Keratinocyte (primary cell): ENCODE results near the gene BCL2. TPM values are rescaled to one million over a fixed set of nuclear protein-coding genes. Genes with fewer than 3 reads are reported as not detected.

ENCODE experiments used
- DNase-seq: peaks from one replicate; pipeline ENCODE4 v3.0.0-alpha.2; 2011; ENCODE audit warnings: low read depth, missing footprints, low spot score
- FAIRE-seq: peaks from 2 replicates; lab custom pipeline; 2011; peaks lifted over from hg19 to GRCh38; lab: Jason Lieb, UNC
- H2AFZ ChIP-seq: 2 replicates; pipeline ENCODE4 v1.6.0; 2012; ENCODE audit warnings: low read length, control low read depth, inconsistent platforms; ENCODE audit not compliant: control insufficient read depth
- H3K27ac ChIP-seq: 2 replicates; pipeline ENCODE4 v1.5.1; 2011; ENCODE audit warnings: low read length; ENCODE audit not compliant: control insufficient read depth, insufficient read depth
- H3K27me3 ChIP-seq: 3 replicates; pipeline ENCODE4 v1.6.0; 2011; ENCODE audit warnings: low read length; ENCODE audit not compliant: control insufficient read depth, insufficient read depth; ENCODE audit errors: extremely low read depth
- H3K36me3 ChIP-seq, 2 experiments: 2 replicates in 1 of 2; 3 replicates in 1 of 2; pipeline ENCODE4 v1.5.1; 2011; ENCODE audit warnings: low read length in 2 of 2, mild to moderate bottlenecking in 1 of 2; ENCODE audit not compliant: control insufficient read depth in 2 of 2, insufficient read depth in 2 of 2; ENCODE audit errors: extremely low read depth in 1 of 2
- H3K4me1 ChIP-seq: 3 replicates; pipeline ENCODE4 v1.5.1; 2011; ENCODE audit warnings: low read length; ENCODE audit not compliant: control insufficient read depth, insufficient read depth; ENCODE audit errors: extremely low read depth
- H3K4me2 ChIP-seq: 3 replicates; pipeline ENCODE4 v1.6.0; 2011; ENCODE audit warnings: low read depth, low read length; ENCODE audit not compliant: control insufficient read depth, insufficient read depth; ENCODE audit errors: extremely low read depth
- H3K4me3 ChIP-seq, 3 experiments: fragments of 200-600 bp in 1 of 3; sonication (generic) in 1 of 3; 2 replicates in 2 of 3; 3 replicates in 1 of 3; pipeline ENCODE4 v1.5.1; 2011 to 2016; ENCODE audit warnings: low read length in 3 of 3, mild to moderate bottlenecking in 3 of 3, control low read depth in 2 of 3, inconsistent platforms in 1 of 3, low read depth in 1 of 3, mixed read lengths in 1 of 3, mixed run types in 1 of 3, moderate library complexity in 1 of 3; ENCODE audit not compliant: control insufficient read depth in 2 of 3, insufficient read depth in 2 of 3; ENCODE audit errors: extremely low read depth in 1 of 3
- H3K79me2 ChIP-seq: 2 replicates; pipeline ENCODE4 v1.6.0; 2012; ENCODE audit warnings: low read length; ENCODE audit not compliant: control insufficient read depth, insufficient read depth
- H3K9ac ChIP-seq: 3 replicates; pipeline ENCODE4 v1.6.0; 2011; ENCODE audit warnings: low read length; ENCODE audit not compliant: control insufficient read depth, insufficient read depth; ENCODE audit errors: extremely low read depth
- H3K9me1 ChIP-seq: 3 replicates; pipeline ENCODE4 v1.6.0; 2011; ENCODE audit warnings: low read length; ENCODE audit not compliant: control insufficient read depth, insufficient read depth; ENCODE audit errors: extremely low read depth
- H3K9me3 ChIP-seq: 2 replicates; pipeline ENCODE4 v1.5.1; 2012; ENCODE audit warnings: low read depth, low read length; ENCODE audit not compliant: control insufficient read depth
- H4K20me1 ChIP-seq: 3 replicates; pipeline ENCODE4 v1.6.0; 2011; ENCODE audit warnings: low read length; ENCODE audit not compliant: control insufficient read depth, insufficient read depth; ENCODE audit errors: extremely low read depth
- EZH2 ChIP-seq: IDR thresholded peaks from one replicate; pipeline ENCODE4 v1.6.1; 2012; ENCODE audit warnings: inconsistent platforms, mild to moderate bottlenecking, low read length, moderate library complexity
- dilution Hi-C: fragments of 300-500 bp; cut with MboI; formaldehyde crosslinking; loops from one replicate; pipeline ENCODE4 v1.7.0; 2020; ENCODE audit warnings: low sequenced_read_pairs; ENCODE audit not compliant: extremely low pct_ligation_motif_present
- polyA plus RNA-seq, 5 experiments: library from polyadenylated mRNA; depleted of rRNA in 3 of 5; stranded (reverse) in 3 of 5; stranded (forward) in 1 of 5; unstranded in 1 of 5; fragments of >200 nt; gene quantifications; 1 replicate in 1 of 5; 2 replicates in 3 of 5; 3 replicates in 1 of 5; pipeline versions ENCODE4 v1.2.1 to v1.2.3, GENCODE V29; 2011 to 2012; ENCODE audit warnings: missing spikeins in 2 of 5, low read depth in 1 of 5, low replicate concordance in 1 of 5
- TF ChIP-seq, protein P1 (sequence below), 3 experiments: IDR thresholded peaks in 1 of 3; conservative IDR thresholded peaks in 1 of 3; optimal IDR thresholded peaks in 1 of 3; 2 replicates in 2 of 3; 3 replicates in 1 of 3; pipeline versions ENCODE3 to v1.5.1; 2011; ENCODE audit warnings: low read length in 3 of 3, mild to moderate bottlenecking in 3 of 3, moderate library complexity in 2 of 3, control low read depth in 1 of 3, inconsistent platforms in 1 of 3; ENCODE audit not compliant: insufficient read depth in 2 of 3; ENCODE audit errors: extremely low read depth in 1 of 3

The BCL2 gene
- polyA plus RNA-seq, 1 donor (not counting 4 experiments of a cell fraction or from before 2014, with no cell fraction given), result 0.30 TPM

DNA sequence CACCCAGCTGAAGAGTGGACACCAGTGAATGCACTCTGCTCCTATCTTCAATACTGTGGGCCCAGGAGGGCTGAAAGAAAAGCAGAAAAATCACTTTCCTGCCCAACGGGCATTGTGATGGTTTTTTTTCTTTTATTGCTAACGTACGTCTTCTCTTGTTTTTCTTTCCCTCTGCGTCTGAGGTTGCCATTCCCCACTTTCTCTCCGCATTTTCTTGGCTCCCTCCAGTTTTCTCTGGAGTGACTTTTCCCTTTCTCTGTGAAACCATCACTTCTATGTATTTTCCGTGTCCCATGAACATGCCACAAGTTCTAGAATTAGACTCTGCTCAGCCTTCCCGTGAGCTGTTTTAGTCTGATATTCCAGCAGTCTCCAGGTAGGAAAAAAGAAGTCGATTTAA is 169.2 kb downstream of the BCL2 start:
- H3K9me3 ChIP-seq, result no peaks in the 10 kb centered on the region
- H3K27ac ChIP-seq, result no peak overlapping the region
- dilution Hi-C loops, result no loop called here
- no peak overlapping the region for H3K4me2 ChIP-seq
- H4K20me1 ChIP-seq, result no peaks in the 10 kb centered on the region
- no peak for TF ChIP-seq EZH2
- TF ChIP-seq, protein P1, sequence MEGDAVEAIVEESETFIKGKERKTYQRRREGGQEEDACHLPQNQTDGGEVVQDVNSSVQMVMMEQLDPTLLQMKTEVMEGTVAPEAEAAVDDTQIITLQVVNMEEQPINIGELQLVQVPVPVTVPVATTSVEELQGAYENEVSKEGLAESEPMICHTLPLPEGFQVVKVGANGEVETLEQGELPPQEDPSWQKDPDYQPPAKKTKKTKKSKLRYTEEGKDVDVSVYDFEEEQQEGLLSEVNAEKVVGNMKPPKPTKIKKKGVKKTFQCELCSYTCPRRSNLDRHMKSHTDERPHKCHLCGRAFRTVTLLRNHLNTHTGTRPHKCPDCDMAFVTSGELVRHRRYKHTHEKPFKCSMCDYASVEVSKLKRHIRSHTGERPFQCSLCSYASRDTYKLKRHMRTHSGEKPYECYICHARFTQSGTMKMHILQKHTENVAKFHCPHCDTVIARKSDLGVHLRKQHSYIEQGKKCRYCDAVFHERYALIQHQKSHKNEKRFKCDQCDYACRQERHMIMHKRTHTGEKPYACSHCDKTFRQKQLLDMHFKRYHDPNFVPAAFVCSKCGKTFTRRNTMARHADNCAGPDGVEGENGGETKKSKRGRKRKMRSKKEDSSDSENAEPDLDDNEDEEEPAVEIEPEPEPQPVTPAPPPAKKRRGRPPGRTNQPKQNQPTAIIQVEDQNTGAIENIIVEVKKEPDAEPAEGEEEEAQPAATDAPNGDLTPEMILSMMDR (optimal IDR thresholded peaks at IDR 0.05 in 1 of 3, IDR thresholded peaks at IDR 0.05 in 1 of 3, conservative IDR thresholded peaks at IDR 0.05 in 1 of 3; ENCODE audit: extremely low read depth in 1 of 3, insufficient read depth in 2 of 3, low read length in 3 of 3), result no peak
- H3K4me1 ChIP-seq, result peaks cover 12% of the 10 kb centered on the region
- no peak overlapping the region for H2AFZ ChIP-seq
- DNase-seq (no peak), FAIRE-seq (no peak)
- peaks cover 11% of the 10 kb centered on the region for H3K27me3 ChIP-seq
- no peaks in the 10 kb centered on the region for H3K79me2 ChIP-seq
- no peak overlapping the region for H3K4me3 ChIP-seq
- no peaks in the 10 kb centered on the region for H3K9me1 ChIP-seq
- no peaks in the 10 kb centered on the region for H3K36me3 ChIP-seq
- H3K9ac ChIP-seq, result no peak overlapping the region

DNA sequence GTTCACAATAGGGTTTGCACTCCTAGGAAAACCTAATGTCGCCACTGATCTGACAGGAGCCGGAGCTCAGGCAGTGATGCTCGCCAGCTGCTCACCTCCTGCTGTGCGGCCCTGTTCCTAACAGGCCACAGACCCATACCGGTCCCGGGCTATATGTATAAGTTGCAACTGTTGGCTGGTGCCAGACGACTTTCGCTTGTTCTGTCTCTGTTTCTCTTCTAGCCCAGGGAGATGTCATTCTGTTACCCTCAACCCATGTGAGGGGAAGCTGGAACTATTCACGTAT is 170.3 kb downstream of the BCL2 start:
- H3K27me3 ChIP-seq, result peaks cover 8% of the 10 kb centered on the region
- DNase-seq (no peak), FAIRE-seq (no peak)

More for the DNA sequence above, 170.3 kb downstream of the BCL2 start:
- H3K4me1 ChIP-seq, result peaks cover 9% of the 10 kb centered on the region
- H3K27ac ChIP-seq, result no peak overlapping the region
- dilution Hi-C loops, result no loop called here
- TF ChIP-seq, protein P1 (optimal IDR thresholded peaks at IDR 0.05 in 1 of 3, IDR thresholded peaks at IDR 0.05 in 1 of 3, conservative IDR thresholded peaks at IDR 0.05 in 1 of 3; ENCODE audit: extremely low read depth in 1 of 3, insufficient read depth in 2 of 3, low read length in 3 of 3), result no peak
- TF ChIP-seq EZH2, result no peak
- no peak overlapping the region for H3K4me2 ChIP-seq
- no peak overlapping the region for H3K4me3 ChIP-seq
- H3K79me2 ChIP-seq, result no peaks in the 10 kb centered on the region
- no peaks in the 10 kb centered on the region for H4K20me1 ChIP-seq
- no peaks in the 10 kb centered on the region for H3K9me3 ChIP-seq
- H3K9ac ChIP-seq, result no peak overlapping the region
- no peak overlapping the region for H2AFZ ChIP-seq
- H3K36me3 ChIP-seq, result no peaks in the 10 kb centered on the region
- H3K9me1 ChIP-seq, result no peaks in the 10 kb centered on the region
